K562 (cell line): Measurements from ENCODE around the gene TNRC6B. TPM values are rescaled to one million over a fixed set of nuclear protein-coding genes. Genes with fewer than 3 reads are reported as not detected.

Experiments used
- ATAC-seq: fragments of 200-7000 bp; cut with Tn5 transposase; 3 replicates; pipeline ENCODE4 v1.9.1; 2020; ENCODE audit warnings: moderate library complexity
- BruUV-seq: library from RNA; stranded (reverse); fragments of 400-500 nt; replicated peaks from 2 replicates; lab custom pipeline; 2021; lab: Mats Ljungman, UMichigan
- CTCF ChIA-PET: fragments of 300-600 bp; formaldehyde crosslinking; extraction: SDS; loops from one replicate; lab custom pipeline; 2021; ENCODE audit warnings: low intra/inter-chr PET ratio; lab: Yijun Ruan, JAX
- POLR2A ChIA-PET: fragments of 300-600, 350-650 bp; sonication (Branson Sonifier 250); formaldehyde crosslinking; extraction: SDS; loops from one replicate; lab custom pipeline; 2021; ENCODE audit warnings: antibody characterized with exemption, inconsistent platforms; lab: Yijun Ruan, JAX
- DNase-seq, 4 experiments: peaks; one replicate each; pipeline versions ENCODE4 v3.0.0 to v3.0.0-alpha.2; 2011 to 2018; ENCODE audit warnings: low spot score in 3 of 4, mixed read lengths in 3 of 4; ENCODE audit errors: extremely low read depth in 1 of 4
- FAIRE-seq: peaks from 2 replicates; lab custom pipeline; 2011; peaks lifted over from hg19 to GRCh38; lab: Jason Lieb, UNC
- H2AFZ ChIP-seq: 2 replicates; pipeline ENCODE4 v1.6.0; 2011; ENCODE audit warnings: low read depth, low read length, control low read depth, inconsistent platforms
- H3K27ac ChIP-seq: fragments of 200-600 bp; 3 replicates; pipeline ENCODE4 v1.8.0; 2011; ENCODE audit warnings: low read depth, mild to moderate bottlenecking, control low read depth, inconsistent platforms, low read length, moderate library complexity, mixed read lengths; ENCODE audit errors: extremely low read depth
- H3K27me3 ChIP-seq, 2 experiments: fragments of 300-600 bp in 1 of 2; 2 replicates in 1 of 2; 3 replicates in 1 of 2; pipeline versions ENCODE4 v1.6.0 to v1.8.0; 2011; ENCODE audit warnings: inconsistent platforms in 2 of 2, low read length in 2 of 2, mild to moderate bottlenecking in 1 of 2, mixed read lengths in 1 of 2, moderate library complexity in 1 of 2; ENCODE audit not compliant: control insufficient read depth in 2 of 2, insufficient read depth in 2 of 2
- H3K36me3 ChIP-seq: fragments of 300-600 bp; 3 replicates; pipeline ENCODE4 v1.8.0; 2011; ENCODE audit warnings: mild to moderate bottlenecking, low read length, inconsistent platforms; ENCODE audit not compliant: control insufficient read depth, insufficient read depth
- H3K4me1 ChIP-seq, 2 experiments: fragments of 200-600 bp in 1 of 2; replicated peaks in 1 of 2; 2 replicates in 1 of 2; 3 replicates in 1 of 2; pipeline versions ENCODE4 v1.5.1 to v1.8.0; 2011; ENCODE audit warnings: inconsistent platforms in 2 of 2, low read length in 2 of 2, mild to moderate bottlenecking in 1 of 2, mixed read lengths in 1 of 2, moderate library complexity in 1 of 2; ENCODE audit not compliant: control insufficient read depth in 2 of 2, insufficient read depth in 2 of 2
- H3K4me2 ChIP-seq: 2 replicates; pipeline ENCODE4 v1.6.1; 2011; ENCODE audit warnings: low read length, control low read depth, inconsistent platforms, mixed read lengths; ENCODE audit not compliant: insufficient read depth
- H3K4me3 ChIP-seq: fragments of 200-600 bp; sonication (generic), shearing (Covaris generic); 2 replicates; pipeline ENCODE4 v1.5.1; 2016; ENCODE audit warnings: control low read depth, inconsistent platforms
- H3K79me2 ChIP-seq: fragments of 200-600 bp; 3 replicates; pipeline ENCODE4 v1.8.0; 2011; ENCODE audit warnings: low read length, inconsistent platforms; ENCODE audit not compliant: control insufficient read depth, insufficient read depth
- H3K9ac ChIP-seq, 2 experiments: 2 replicates each; pipeline versions ENCODE4 v1.6.0 to v1.6.1; 2011; ENCODE audit warnings: low read depth in 2 of 2, low read length in 2 of 2, control low read depth in 1 of 2, inconsistent platforms in 1 of 2, mild to moderate bottlenecking in 1 of 2, mixed read lengths in 1 of 2; ENCODE audit not compliant: insufficient read depth in 1 of 2
- H3K9me1 ChIP-seq: one replicate; pipeline ENCODE4 v1.6.0; 2011; ENCODE audit warnings: inconsistent platforms, mild to moderate bottlenecking, low read length, moderate library complexity; ENCODE audit not compliant: control insufficient read depth, insufficient read depth
- H3K9me3 ChIP-seq: replicated peaks from 2 replicates; pipeline ENCODE4 v1.5.1; 2011; ENCODE audit warnings: low read depth, low read length, inconsistent platforms; ENCODE audit not compliant: control insufficient read depth, insufficient read depth
- H4K20me1 ChIP-seq: replicated peaks from 2 replicates; pipeline ENCODE4 v1.6.1; 2011; ENCODE audit warnings: low read length, inconsistent platforms, mixed read lengths; ENCODE audit not compliant: control insufficient read depth, insufficient read depth
- HMG20B ChIP-seq: fragments of 250-450 bp; sonication (Bioruptor Pico); IDR thresholded peaks from 2 replicates; pipeline ENCODE4 v1.5.0; 2021; ENCODE audit warnings: mild to moderate bottlenecking
- ID3 ChIP-seq, 2 experiments: fragments of 250-450 bp in 1 of 2; fragments of 450-650 bp in 1 of 2; sonication (Bioruptor Pico) in 1 of 2; IDR thresholded peaks; 2 replicates each; pipeline versions ENCODE4 v1.6.1 to v1.8.0; 2016 to 2021; ENCODE audit warnings: mild to moderate bottlenecking in 2 of 2, moderate library complexity in 2 of 2, missing compliant biosample characterization in 1 of 2, missing genetic modification characterization in 1 of 2
- MYBL2 ChIP-seq, 2 experiments: fragments of 450-650 bp in 1 of 2; sonication (generic) in 1 of 2; formaldehyde crosslinking in 1 of 2; IDR thresholded peaks; 2 replicates each; pipeline versions ENCODE4 v1.6.1 to v1.8.1; 2017 to 2022; ENCODE audit warnings: borderline replicate concordance in 1 of 2, inconsistent platforms in 1 of 2, low read depth in 1 of 2, mild to moderate bottlenecking in 1 of 2, missing genetic modification reagents in 1 of 2, moderate library complexity in 1 of 2
- PRPF4 ChIP-seq: fragments of 200-400 bp; formaldehyde crosslinking; IDR thresholded peaks from one replicate; pipeline ENCODE4 v1.6.1; 2017; ENCODE audit warnings: low read length, low read depth, mild to moderate bottlenecking; ENCODE audit not compliant: insufficient read depth, poor library complexity, severe bottlenecking
- PYGO2 ChIP-seq: fragments of 450-650 bp; IDR thresholded peaks from 2 replicates; pipeline ENCODE4 v1.6.1; 2016; ENCODE audit warnings: mild to moderate bottlenecking, missing genetic modification characterization, moderate library complexity, missing compliant biosample characterization
- TRIM28 ChIP-seq: fragments of 450-650 bp; IDR thresholded peaks from 2 replicates; pipeline ENCODE4 v1.6.1; 2017
- TSC22D4 ChIP-seq: fragments of 450-650 bp; IDR thresholded peaks from 2 replicates; pipeline ENCODE4 v1.6.1; 2016; ENCODE audit warnings: missing genetic modification characterization, missing biosample characterization, control low read depth
- ZBTB43 ChIP-seq: sonication (generic); formaldehyde crosslinking; IDR thresholded peaks from 2 replicates; pipeline ENCODE4 v1.8.0; 2023; ENCODE audit warnings: mild to moderate bottlenecking, missing genetic modification reagents
- ZNF431 ChIP-seq: sonication (generic); formaldehyde crosslinking; IDR thresholded peaks from 2 replicates; pipeline ENCODE4 v1.8.0; 2022; ENCODE audit warnings: mild to moderate bottlenecking, missing genetic modification reagents
- WGBS: fragments of 100-300 bp; shearing (Covaris generic); methylation state at CpG from one replicate; pipeline ENCODE4 v1.1.6; 2016; ENCODE audit warnings: low coverage, mixed read lengths; ENCODE audit not compliant: insufficient coverage; ENCODE audit errors: missing lambda C conversion rate; 5-methylcytosine and 5-hydroxymethylcytosine counted together
- in situ Hi-C: fragments of 300-500 bp; cut with MboI; formaldehyde crosslinking; loops from 4 replicates; pipeline ENCODE4 v1.15.0; 2018; ENCODE audit warnings: inconsistent platforms, mixed read lengths
- intact Hi-C: fragments of 100-400 bp; cut with micrococcal nuclease; formaldehyde crosslinking; loops from 2 replicates; pipeline ENCODE4 v1.14.2; 2022
- polyA plus RNA-seq, 8 experiments: library from polyadenylated mRNA; depleted of rRNA in 4 of 8; stranded (reverse) in 5 of 8; unstranded in 3 of 8; fragments of >200 nt; fragmentation: Nextera tagmentation in 2 of 8; fragmentation: Illumina TruSeq in 1 of 8; extraction: Ambion mirVana in 2 of 8; extraction: Trizol in 1 of 8; gene quantifications; 2 replicates each; pipeline versions ENCODE4 v1.2.1 to v1.2.3, GENCODE V29; 2011 to 2014; ENCODE audit warnings: inconsistent platforms in 1 of 8, missing spikeins in 1 of 8
- total RNA-seq, 7 experiments: library from RNA; depleted of rRNA in 6 of 7; stranded (reverse); fragments of >200 nt in 6 of 7; fragmentation: Illumina TruSeq in 2 of 7; extraction: Trizol in 2 of 7; gene quantifications; 2 replicates each; pipeline versions ENCODE4 v1.2.1 to v1.2.3, GENCODE V29; 2011 to 2021; ENCODE audit warnings: low replicate concordance in 1 of 7

Gene TNRC6B
- total and polyA plus RNA-seq, 9 of the 15 experiments (the other 6 are each of a cell fraction or from before 2014, with no cell fraction given), result 0.96 to 18.8 (median 10.8) TPM

GRCh38 chr22:40231618-40232313 lies 54.0 kb downstream of the TNRC6B start:
- ATAC-seq (no peak), DNase-seq (no peak), FAIRE-seq (no peak)
- H3K4me3 ChIP-seq, result no peak overlapping the region
- in situ Hi-C loops (no loop called here), intact Hi-C loops (no loop called here)
- H3K79me2 ChIP-seq, result peaks cover 27% of the 10 kb centered on the region; the same call in 2 of the 3 replicates
- H3K9me3 ChIP-seq, result no peaks in the 10 kb centered on the region
- POLR2A ChIA-PET, result no interaction called here
- CTCF ChIA-PET, result no interaction called here
- H3K36me3 ChIP-seq, result peaks cover 25% of the 10 kb centered on the region
- H3K4me2 ChIP-seq, result no peak overlapping the region
- BruUV-seq, result no TSS peak
- H3K9me1 ChIP-seq, result peaks cover 2% of the 10 kb centered on the region
- WGBS, result 89% methylated on average over 6 of the region's 6 CpGs
- H2AFZ ChIP-seq, result no peak overlapping the region
- H3K27ac ChIP-seq, result no peak overlapping the region
- H3K4me1 ChIP-seq, result no peaks in the 10 kb centered on the region; a peak in 2 of 5 replicates
- H4K20me1 ChIP-seq, result no peaks in the 10 kb centered on the region
- H3K9ac ChIP-seq, result no peak overlapping the region
- TF ChIP-seq ID3 (CRISPR knock-in tag; IDR thresholded peaks at IDR 0.05), result no peak
- TF ChIP-seq ID3 (tag; IDR thresholded peaks at IDR 0.05), result no peak
- TF ChIP-seq PYGO2, result no peak
- no peak for TF ChIP-seq PRPF4
- no peak for TF ChIP-seq ZNF431
- no peak for TF ChIP-seq ZBTB43
- TF ChIP-seq MYBL2 (IDR thresholded peaks at IDR 0.05; ENCODE audit: low read depth), result no peak
- TF ChIP-seq MYBL2 (CRISPR knock-in tag; IDR thresholded peaks at IDR 0.05; ENCODE audit: borderline replicate concordance), result no peak
- TF ChIP-seq TRIM28, result no peak
- TF ChIP-seq HMG20B (CRISPR knock-in tag), result no peak
- TF ChIP-seq TSC22D4 (tag), result no peak
- H3K27me3 ChIP-seq, result no peaks in the 10 kb centered on the region
